Measurements from ENCODE around the gene CD4.

DNA sequence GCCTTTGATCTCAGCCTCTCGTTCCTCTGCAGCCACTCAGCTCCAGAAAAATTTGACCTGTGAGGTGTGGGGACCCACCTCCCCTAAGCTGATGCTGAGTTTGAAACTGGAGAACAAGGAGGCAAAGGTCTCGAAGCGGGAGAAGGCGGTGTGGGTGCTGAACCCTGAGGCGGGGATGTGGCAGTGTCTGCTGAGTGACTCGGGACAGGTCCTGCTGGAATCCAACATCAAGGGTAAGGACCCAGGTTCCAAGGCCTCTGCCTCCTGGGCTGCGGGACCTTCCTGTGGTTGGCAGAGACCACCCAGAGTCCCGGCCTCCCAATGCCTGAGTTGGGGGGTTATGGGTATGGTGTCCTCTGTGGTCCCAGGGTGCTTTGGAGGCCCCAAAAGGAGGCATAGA, 27.8 kb downstream of the CD4 start:
- TF ChIP-seq CTCF (IDR thresholded peaks at IDR 0.05) (no peak), POLR2AphosphoS5 (IDR thresholded peaks at IDR 0.05) (no peak), EP300 (IDR thresholded peaks at IDR 0.05; ENCODE audit: low read depth) (no peak)
